Neural cell (in vitro differentiated cells): ENCODE results near the gene CCDC127. TPM values are rescaled to one million over a fixed set of nuclear protein-coding genes. Genes with fewer than 3 reads are reported as not detected.

Experiments used
- H2AFZ ChIP-seq: fragments of 200-600, 300-800 bp; sonication (generic), shearing (Covaris generic); 2 replicates; pipeline ENCODE4 v1.6.0; 2014; ENCODE audit warnings: low read depth, mild to moderate bottlenecking, antibody characterized with exemption, low read length, moderate library complexity
- H3F3A ChIP-seq: fragments of 200-600 bp; shearing (Covaris generic); 2 replicates; pipeline ENCODE4 v1.6.1; 2016; ENCODE audit warnings: mild to moderate bottlenecking, moderate library complexity, mixed read lengths, antibody characterized with exemption, low read length; ENCODE audit not compliant: insufficient read depth, poor library complexity, severe bottlenecking
- H3K27ac ChIP-seq: fragments of 200-600, 300-800 bp; sonication (generic), shearing (Covaris generic); 2 replicates; pipeline ENCODE4 v1.5.1; 2014; ENCODE audit warnings: mild to moderate bottlenecking, low read length, moderate library complexity
- H3K27me3 ChIP-seq: fragments of 300-800, 200-600 bp; sonication (generic), shearing (Covaris generic); 2 replicates; pipeline ENCODE4 v1.6.0; 2014; ENCODE audit warnings: mild to moderate bottlenecking, low read depth, low read length, moderate library complexity; ENCODE audit not compliant: insufficient read depth
- H3K36me3 ChIP-seq: fragments of 300-800, 200-600 bp; sonication (generic), shearing (Covaris generic); 2 replicates; pipeline ENCODE4 v1.5.1; 2014; ENCODE audit warnings: mild to moderate bottlenecking, antibody characterized with exemption, low read length, moderate library complexity; ENCODE audit not compliant: insufficient read depth
- H3K4me2 ChIP-seq: fragments of 300-800, 200-600 bp; sonication (generic), shearing (Covaris generic); 2 replicates; pipeline ENCODE4 v1.6.0; 2014; ENCODE audit warnings: mild to moderate bottlenecking, low read length
- H3K4me3 ChIP-seq: fragments of 300-800, 200-600 bp; sonication (generic), shearing (Covaris generic); 2 replicates; pipeline ENCODE4 v1.5.1; 2014; ENCODE audit warnings: mild to moderate bottlenecking, low read length, moderate library complexity
- H3K79me2 ChIP-seq: fragments of 200-600 bp; shearing (Covaris generic); replicated peaks from 2 replicates; pipeline ENCODE4 v1.6.0; 2014; ENCODE audit warnings: mild to moderate bottlenecking, low read length, moderate library complexity; ENCODE audit not compliant: insufficient read depth
- H3K9ac ChIP-seq: fragments of 300-800, 200-600 bp; sonication (generic), shearing (Covaris generic); 2 replicates; pipeline ENCODE4 v1.6.1; 2016; ENCODE audit warnings: mild to moderate bottlenecking, low read length, mixed read lengths
- H3K9me2 ChIP-seq: fragments of 200-600 bp; shearing (Covaris generic); 2 replicates; pipeline ENCODE4 v1.6.1; 2016; ENCODE audit warnings: mild to moderate bottlenecking, low read length, mixed read lengths; ENCODE audit not compliant: insufficient read depth
- H3K9me3 ChIP-seq: fragments of 200-600, 300-800 bp; sonication (generic), shearing (Covaris generic); 2 replicates; pipeline ENCODE4 v1.6.1; 2016; ENCODE audit warnings: mild to moderate bottlenecking, mixed run types, low read length, moderate library complexity, mixed read lengths
- H4K20me1 ChIP-seq: fragments of 200-600 bp; shearing (Covaris generic); 2 replicates; pipeline ENCODE4 v1.6.1; 2016; ENCODE audit warnings: mild to moderate bottlenecking, mixed run types; ENCODE audit not compliant: insufficient read depth
- CTCF ChIP-seq: fragments of 450-650 bp; IDR thresholded peaks from 2 replicates; pipeline ENCODE4 v1.5.1; 2014; ENCODE audit warnings: antibody characterized with exemption, mild to moderate bottlenecking, moderate library complexity; ENCODE audit not compliant: poor library complexity, severe bottlenecking
- EP300 ChIP-seq: fragments of 450-650 bp; conservative IDR thresholded peaks from 2 replicates; pipeline ENCODE4 v1.6.1; 2014; ENCODE audit warnings: antibody characterized with exemption, mild to moderate bottlenecking, moderate library complexity; ENCODE audit not compliant: poor library complexity, severe bottlenecking
- EZH2 ChIP-seq: fragments of 200-600, 300-800 bp; shearing (Covaris generic), sonication (generic); IDR thresholded peaks from 2 replicates; pipeline ENCODE4 v1.6.1; 2014; ENCODE audit warnings: antibody characterized with exemption, low read length, borderline replicate concordance, mild to moderate bottlenecking; ENCODE audit not compliant: insufficient read depth, poor library complexity, severe bottlenecking
- POLR2AphosphoS5 ChIP-seq: IDR thresholded peaks from 2 replicates; pipeline ENCODE4 v1.6.1; 2012
- RAD21 ChIP-seq: fragments of 450-650 bp; conservative IDR thresholded peaks from 2 replicates; pipeline ENCODE4 v1.6.1; 2014; ENCODE audit warnings: antibody characterized with exemption, mild to moderate bottlenecking, moderate library complexity
- SMC3 ChIP-seq: fragments of 450-650 bp; conservative IDR thresholded peaks from 2 replicates; pipeline ENCODE4 v1.6.1; 2014; ENCODE audit warnings: antibody characterized with exemption, mild to moderate bottlenecking, moderate library complexity; ENCODE audit not compliant: poor library complexity
- TAF1 ChIP-seq: IDR thresholded peaks from 2 replicates; pipeline ENCODE4 v1.6.1; 2012; ENCODE audit warnings: low read depth
- polyA plus RNA-seq: library from polyadenylated mRNA; depleted of rRNA; stranded (reverse); fragments of >200 nt; gene quantifications from 2 replicates; pipeline ENCODE4 v1.2.3, GENCODE V29; 2014

The CCDC127 gene
- polyA plus RNA-seq, 1 donor from 2014 or later: 5.4 TPM

GRCh38 chr5:188488-189481 lies 29.2 kb downstream of the CCDC127 start:
- H4K20me1 ChIP-seq: no peaks in the 10 kb centered on the region

GRCh38 chr5:187617-188451 lies 30.1 kb downstream of the CCDC127 start:
- no peaks in the 10 kb centered on the region for H3K79me2 ChIP-seq
- no peak overlapping the region for H3K4me3 ChIP-seq
- H3K27ac ChIP-seq: no peak overlapping the region
- H4K20me1 ChIP-seq: no peaks in the 10 kb centered on the region
- H3F3A ChIP-seq: no peaks in the 10 kb centered on the region
- no peak overlapping the region for H3K9ac ChIP-seq
- H2AFZ ChIP-seq: no peak overlapping the region
- no peaks in the 10 kb centered on the region for H3K9me3 ChIP-seq
- no peaks in the 10 kb centered on the region for H3K9me2 ChIP-seq
- no peaks in the 10 kb centered on the region for H3K36me3 ChIP-seq
- no peaks in the 10 kb centered on the region for H3K27me3 ChIP-seq
- no peak overlapping the region for H3K4me2 ChIP-seq
- TF ChIP-seq TAF1 (no peak), CTCF (no peak), RAD21 (no peak), EZH2 (no peak), POLR2AphosphoS5 (no peak)

More at GRCh38 chr5:188488-189481, 29.2 kb downstream of the CCDC127 start:
- Histone ChIP-seq H3K36me3 (no peaks in the 10 kb centered on the region), H3K79me2 (no peaks in the 10 kb centered on the region), H3K27me3 (no peaks in the 10 kb centered on the region), H3K9me2 (no peaks in the 10 kb centered on the region), H3K9ac (no peak overlapping the region), H3K27ac (no peak overlapping the region), H2AFZ (no peak overlapping the region), H3K9me3 (no peaks in the 10 kb centered on the region), H3K4me3 (no peak overlapping the region), H3K4me2 (no peak overlapping the region), H3F3A (no peaks in the 10 kb centered on the region)
- TF ChIP-seq POLR2AphosphoS5: no peak
- peak; percentile 80 for TF ChIP-seq CTCF
- peak; percentile 72 for TF ChIP-seq SMC3
- TF ChIP-seq RAD21: peak; percentile 60
- no peak for TF ChIP-seq EP300
